Duodenal mucosa (tissue), 2 donors: ENCODE results near the gene SPRED2.

Source experiments
- H3K27ac ChIP-seq: one replicate; pipeline ENCODE4 v1.7.0; 2013; ENCODE audit warnings: low read depth, low read length
- H3K27me3 ChIP-seq, 2 donors: one replicate each; pipeline ENCODE4 v1.7.0; 2013; ENCODE audit warnings: low read length in 2 of 2, control low read depth in 1 of 2; ENCODE audit not compliant: insufficient read depth in 2 of 2, control insufficient read depth in 1 of 2
- H3K36me3 ChIP-seq, 2 donors: one replicate each; pipeline ENCODE4 v1.7.0; 2013; ENCODE audit warnings: low read length in 2 of 2, control low read depth in 1 of 2; ENCODE audit not compliant: insufficient read depth in 2 of 2, control insufficient read depth in 1 of 2
- H3K4me1 ChIP-seq, 2 donors: one replicate each; pipeline ENCODE4 v1.7.0; 2013; ENCODE audit warnings: low read length in 2 of 2, control low read depth in 1 of 2; ENCODE audit not compliant: insufficient read depth in 2 of 2, control insufficient read depth in 1 of 2
- H3K4me3 ChIP-seq, 2 donors: one replicate each; pipeline ENCODE4 v1.7.0; 2013; ENCODE audit warnings: low read length in 2 of 2, low read depth in 1 of 2
- H3K9ac ChIP-seq, 2 donors: one replicate each; pipeline ENCODE4 v1.7.0; 2013; ENCODE audit warnings: low read length in 2 of 2, low read depth in 1 of 2
- H3K9me3 ChIP-seq, 2 donors: one replicate each; pipeline ENCODE4 v1.7.0; 2013; ENCODE audit warnings: low read length in 2 of 2, control low read depth in 1 of 2; ENCODE audit not compliant: control insufficient read depth in 1 of 2

The SPRED2 gene

GRCh38 chr2:65416945-65417344 lies 15.5 kb downstream of the SPRED2 start:
- Histone ChIP-seq H3K4me1 (peaks cover 24 to 33% of the 10 kb centered on the region in 2 donors), H3K4me3 (no peak overlapping the region), H3K36me3 (peaks cover 0 to 3% of the 10 kb centered on the region in 2 donors), H3K27ac (no peak overlapping the region), H3K27me3 (no peaks in the 10 kb centered on the region), H3K9ac (no peak overlapping the region), H3K9me3 (no peaks in the 10 kb centered on the region)

- Histone ChIP-seq H3K27me3 (no peaks in the 10 kb centered on the region), H3K27ac (no peak overlapping the region), H3K9me3 (no peaks in the 10 kb centered on the region), H3K9ac (no peak overlapping the region), H3K36me3 (peaks cover 0 to 3% of the 10 kb centered on the region in 2 donors), H3K4me1 (peaks cover 25 to 31% of the 10 kb centered on the region in 2 donors), H3K4me3 (no peak overlapping the region)
Observed at GRCh38 chr2:65416321-65416720, 16.1 kb downstream of the SPRED2 start.

GRCh38 chr2:65415091-65415490 lies 17.3 kb downstream of the SPRED2 start:
- Histone ChIP-seq H3K9me3 (no peaks in the 10 kb centered on the region), H3K4me1 (peaks cover 30 to 32% of the 10 kb centered on the region in 2 donors), H3K4me3 (no peak overlapping the region), H3K36me3 (peaks cover 0 to 3% of the 10 kb centered on the region in 2 donors), H3K9ac (no peak overlapping the region), H3K27me3 (no peaks in the 10 kb centered on the region), H3K27ac (no peak overlapping the region)

- no peaks in the 10 kb centered on the region for H3K9me3 ChIP-seq
- H3K27me3 ChIP-seq, result no peaks in the 10 kb centered on the region
- peaks cover 32 to 35% of the 10 kb centered on the region in 2 donors for H3K4me1 ChIP-seq
- no peak overlapping the region for H3K27ac ChIP-seq
- H3K36me3 ChIP-seq, result peaks cover 0 to 3% of the 10 kb centered on the region in 2 donors
- no peak overlapping the region for H3K4me3 ChIP-seq
- H3K9ac ChIP-seq, result no peak overlapping the region
Observed at GRCh38 chr2:65413610-65414009, 18.8 kb downstream of the SPRED2 start.

DNA sequence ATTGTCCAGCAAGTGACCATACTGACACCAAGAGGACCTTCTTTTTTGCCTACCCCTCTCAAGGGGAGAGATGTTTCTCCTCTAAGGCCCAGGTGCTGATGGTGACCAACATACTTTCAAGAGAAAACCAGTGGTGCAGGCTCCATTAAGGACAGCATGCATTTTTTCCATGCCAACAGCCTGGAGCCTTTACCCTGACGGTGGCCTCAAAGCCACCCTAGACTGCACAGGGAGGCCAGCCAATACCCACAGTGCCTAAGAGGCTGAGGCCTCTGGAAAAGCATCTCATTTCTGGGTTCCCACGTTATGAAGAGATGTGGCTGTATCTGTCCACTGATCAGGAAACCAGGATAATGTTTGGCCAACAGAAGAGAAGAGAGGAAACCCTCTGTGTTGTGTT lies 19.3 kb downstream of the SPRED2 start:
- no peak overlapping the region for H3K4me3 ChIP-seq
- no peak overlapping the region for H3K9ac ChIP-seq
- no peak overlapping the region for H3K27ac ChIP-seq
- H3K27me3 ChIP-seq, result no peaks in the 10 kb centered on the region
- H3K36me3 ChIP-seq, result peaks cover 0 to 3% of the 10 kb centered on the region in 2 donors
- peaks cover 32 to 35% of the 10 kb centered on the region in 2 donors for H3K4me1 ChIP-seq
- H3K9me3 ChIP-seq, result no peaks in the 10 kb centered on the region

- peaks cover 0 to 2% of the 10 kb centered on the region in 2 donors for H3K27me3 ChIP-seq
- H3K4me1 ChIP-seq, result peaks cover 35 to 42% of the 10 kb centered on the region in 2 donors
- no peaks in the 10 kb centered on the region for H3K9me3 ChIP-seq
- H3K27ac ChIP-seq, result no peak overlapping the region
- peak overlapping the region in 1 of 2 donors; percentile 12 for H3K4me3 ChIP-seq
- H3K9ac ChIP-seq, result no peak overlapping the region
- peaks cover 0 to 3% of the 10 kb centered on the region in 2 donors for H3K36me3 ChIP-seq
Observed at GRCh38 chr2:65411056-65411795, 21.2 kb downstream of the SPRED2 start.

DNA sequence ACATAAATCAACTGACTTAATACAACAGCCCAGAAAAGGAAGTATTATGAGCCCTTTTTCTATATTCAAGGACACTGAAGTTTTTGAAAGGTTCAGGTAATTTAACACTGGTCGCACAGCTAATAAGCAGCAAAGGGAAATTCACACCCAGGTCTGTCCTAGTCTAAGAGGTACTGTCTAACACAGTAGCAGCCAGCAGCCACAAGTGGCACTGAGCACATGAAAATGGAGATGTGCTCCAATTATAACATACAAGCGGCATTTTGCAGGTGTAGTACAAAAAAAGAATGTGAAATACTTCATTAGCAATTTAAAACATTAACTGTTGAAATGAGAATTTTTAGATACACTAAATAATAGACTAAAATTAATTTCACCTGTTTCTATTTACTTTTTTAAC lies 23.4 kb downstream of the SPRED2 start:
- Histone ChIP-seq H3K9me3 (no peaks in the 10 kb centered on the region), H3K4me1 (peaks cover 37 to 48% of the 10 kb centered on the region in 2 donors), H3K36me3 (peaks cover 0 to 3% of the 10 kb centered on the region in 2 donors), H3K27ac (no peak overlapping the region), H3K27me3 (peaks cover 0 to 2% of the 10 kb centered on the region in 2 donors), H3K9ac (no peak overlapping the region), H3K4me3 (no peak overlapping the region)

DNA sequence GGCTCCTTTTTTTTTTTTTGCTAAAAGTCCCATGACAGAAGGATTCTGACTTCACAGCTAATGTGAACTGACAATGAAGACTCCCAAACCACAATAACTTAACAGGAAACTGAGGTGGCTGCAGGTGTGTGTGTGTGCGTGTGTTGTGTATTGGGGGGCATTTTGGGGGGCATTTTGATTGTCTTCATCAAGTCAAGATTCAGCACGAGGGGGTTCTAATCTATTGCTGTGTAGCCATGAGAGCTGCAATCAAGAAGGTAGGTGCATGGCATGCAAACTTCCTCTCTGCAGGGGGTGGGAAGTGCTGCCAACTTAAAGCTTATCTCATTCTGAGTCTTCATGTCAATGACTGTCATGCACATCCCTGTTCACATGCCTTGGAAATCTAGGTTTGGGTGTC lies 25.2 kb downstream of the SPRED2 start:
- Histone ChIP-seq H3K27ac (no peak overlapping the region), H3K36me3 (no peaks in the 10 kb centered on the region), H3K4me3 (peak overlapping the region in 1 of 2 donors; percentile 24), H3K9me3 (no peaks in the 10 kb centered on the region), H3K27me3 (peaks cover 0 to 2% of the 10 kb centered on the region in 2 donors), H3K9ac (no peak overlapping the region), H3K4me1 (peaks cover 22 to 38% of the 10 kb centered on the region in 2 donors)

- no peak overlapping the region for H3K27ac ChIP-seq
Observed at GRCh38 chr2:65404988-65405697, 27.3 kb downstream of the SPRED2 start.

GRCh38 chr2:65403529-65403915 lies 28.9 kb downstream of the SPRED2 start:
- H3K27ac ChIP-seq, result no peak overlapping the region
- H3K4me1 ChIP-seq, result peaks cover 12 to 23% of the 10 kb centered on the region in 2 donors
- H3K4me3 ChIP-seq, result no peak overlapping the region

More at GRCh38 chr2:65404988-65405697, 27.3 kb downstream of the SPRED2 start:
- Histone ChIP-seq H3K9ac (no peak overlapping the region), H3K4me1 (peaks cover 12 to 28% of the 10 kb centered on the region in 2 donors), H3K9me3 (no peaks in the 10 kb centered on the region), H3K36me3 (no peaks in the 10 kb centered on the region), H3K27me3 (peaks cover 0 to 2% of the 10 kb centered on the region in 2 donors), H3K4me3 (no peak overlapping the region)

More at GRCh38 chr2:65403529-65403915, 28.9 kb downstream of the SPRED2 start:
- H3K27me3 ChIP-seq, result peaks cover 0 to 2% of the 10 kb centered on the region in 2 donors
- H3K9ac ChIP-seq, result no peak overlapping the region
- no peaks in the 10 kb centered on the region for H3K9me3 ChIP-seq
- H3K36me3 ChIP-seq, result no peaks in the 10 kb centered on the region
